Suppressor macrophage treated with lipopolysaccharide for 1 hour (primary cell): ENCODE measurements around the gene MAP2K2.

Source experiments
- DNase-seq, 3 donors: peaks; one replicate each; pipeline ENCODE4 v3.0.0-alpha.2; 2020 to 2022

Gene MAP2K2

GRCh38 chr19:4099041-4099764 is 24.7 kb downstream of the MAP2K2 start:
- no peak for DNase-seq

GRCh38 chr19:4098493-4098892 is 25.4 kb downstream of the MAP2K2 start:
- no peak for DNase-seq

GRCh38 chr19:4097501-4097900 is 26.4 kb downstream of the MAP2K2 start:
- DNase-seq, result no peak

- DNase-seq, result no peak
These were observed 27.7 kb downstream of the MAP2K2 start for GRCh38 chr19:4096049-4096892.

- no peak for DNase-seq
These were observed 28.5 kb downstream of the MAP2K2 start for GRCh38 chr19:4095488-4095844.

- DNase-seq, result no peak
These were observed 29.0 kb downstream of the MAP2K2 start for GRCh38 chr19:4094761-4095487.

GRCh38 chr19:4094291-4094690 is 29.6 kb downstream of the MAP2K2 start:
- DNase-seq, result no peak

GRCh38 chr19:4093643-4094175 is 30.2 kb downstream of the MAP2K2 start:
- DNase-seq, result no peak

GRCh38 chr19:4090356-4091220 is 33.3 kb downstream of the MAP2K2 start:
- DNase-seq, result no peak

GRCh38 chr19:4089946-4090345 is 34.0 kb downstream of the MAP2K2 start:
- DNase-seq, result no peak

GRCh38 chr19:4089400-4089908 is 34.5 kb downstream of the MAP2K2 start:
- peak; percentile 83 to 92 (median 87) for DNase-seq

GRCh38 chr19:4088975-4089374 is 34.9 kb downstream of the MAP2K2 start:
- DNase-seq, result peak in 1 of 3 donors; percentile 38

- no peak for DNase-seq
These were observed 35.9 kb downstream of the MAP2K2 start for GRCh38 chr19:4087787-4088679.

GRCh38 chr19:4086411-4086867 is 37.5 kb downstream of the MAP2K2 start:
- no peak for DNase-seq

GRCh38 chr19:4084547-4084877 is 39.4 kb downstream of the MAP2K2 start:
- DNase-seq, result no peak

- DNase-seq, result peak in 1 of 3 donors; percentile 47
These were observed 40.0 kb downstream of the MAP2K2 start for GRCh38 chr19:4083677-4084546.

- DNase-seq, result no peak
These were observed 41.8 kb downstream of the MAP2K2 start for GRCh38 chr19:4082172-4082571.

- DNase-seq, result peak in 1 of 3 donors; percentile 31
These were observed 42.3 kb downstream of the MAP2K2 start for GRCh38 chr19:4081441-4082129.

GRCh38 chr19:4080473-4080872 is 43.4 kb downstream of the MAP2K2 start:
- no peak for DNase-seq
